Activated CD4-positive, CD25-positive, alpha-beta regulatory T cell treated with anti-CD3 and anti-CD28 coated beads, Interleukin-2, amount 50 U/mL, for 72 hours (primary cell): ENCODE data around the gene NOTCH1.
A peak's percentile ranks its signal among the peaks of the same experiment; 100 is the strongest.
"Not testable (repeated sequence)": the region's sequence is repeated elsewhere in the genome, so short reads cannot be mapped to it uniquely, and the experiment has no call there.

ENCODE experiments used
- DNase-seq: peaks from one replicate; pipeline ENCODE4 v3.0.0; 2021

NOTCH1 gene

GRCh38 chr9:136563646-136564325 lies 17.9 kb upstream of the NOTCH1 start:
- no peak for DNase-seq

GRCh38 chr9:136562746-136563495 lies 17.1 kb upstream of the NOTCH1 start:
- no peak for DNase-seq

GRCh38 chr9:136561779-136562178 lies 15.9 kb upstream of the NOTCH1 start:
- DNase-seq: no peak

DNA sequence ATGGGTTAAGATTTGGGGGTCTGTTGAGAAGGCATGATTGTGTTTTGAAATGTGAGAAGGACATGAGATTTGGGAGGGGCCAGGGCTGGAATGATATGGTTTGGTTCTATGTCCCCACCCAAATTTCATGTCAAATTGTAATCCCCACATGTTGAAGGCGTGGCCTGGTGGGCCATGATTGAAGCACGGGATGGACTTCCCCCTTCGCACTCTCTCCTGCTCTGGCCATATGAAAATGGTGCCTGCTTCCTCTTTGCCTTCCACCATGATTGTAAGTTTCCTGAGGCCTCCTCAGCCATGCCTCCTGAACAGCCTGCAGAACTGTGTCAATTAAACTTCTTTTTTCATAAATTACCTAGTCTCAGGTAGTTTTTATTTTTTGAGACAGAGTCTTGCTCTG lies 14.7 kb upstream of the NOTCH1 start:
- DNase-seq: no peak

- not testable (repeated sequence) for DNase-seq
Observed at GRCh38 chr9:136559371-136559770, 13.5 kb upstream of the NOTCH1 start.

GRCh38 chr9:136558846-136559245 lies 13.0 kb upstream of the NOTCH1 start:
- not testable (repeated sequence) for DNase-seq

DNA sequence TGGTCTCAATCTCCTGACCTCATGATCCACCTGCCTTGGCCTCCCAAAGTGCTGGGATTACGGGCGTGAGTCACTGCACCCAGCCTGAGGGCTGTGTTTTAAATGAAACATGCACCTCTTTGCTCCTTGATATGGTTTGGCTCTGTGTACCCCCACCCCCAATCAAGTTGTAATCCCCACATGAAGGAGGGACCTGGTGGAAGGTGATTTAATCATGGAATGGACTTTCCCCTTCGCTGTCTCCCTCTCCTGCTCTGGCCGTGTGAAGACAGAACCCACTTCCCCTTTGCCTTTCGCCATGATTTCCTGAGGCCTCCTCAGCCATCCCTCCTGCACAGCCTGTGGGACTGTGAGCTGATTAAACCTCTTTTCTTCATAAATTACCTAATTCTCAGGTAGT lies 12.5 kb upstream of the NOTCH1 start:
- no peak for DNase-seq

DNA sequence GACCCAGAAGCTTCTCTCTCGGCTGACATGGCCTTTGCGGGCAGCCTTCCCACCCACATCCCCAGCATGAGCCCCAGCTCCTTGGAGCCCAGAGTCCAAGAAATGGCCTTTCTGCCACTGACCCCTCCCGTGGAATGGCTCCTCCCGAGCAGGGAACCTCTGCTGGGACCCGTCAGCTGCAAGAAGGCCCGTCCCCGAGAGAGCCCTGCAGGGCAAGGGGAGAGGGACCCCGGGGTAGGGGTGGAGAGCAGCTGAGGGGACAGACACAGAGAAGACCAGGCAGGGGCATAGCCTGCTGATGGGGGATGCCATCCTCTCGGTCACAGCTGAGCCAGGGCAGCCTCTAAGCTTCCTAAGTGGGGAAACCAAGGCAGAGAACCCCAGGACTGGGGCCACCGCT lies 11.2 kb upstream of the NOTCH1 start:
- no peak for DNase-seq

DNA sequence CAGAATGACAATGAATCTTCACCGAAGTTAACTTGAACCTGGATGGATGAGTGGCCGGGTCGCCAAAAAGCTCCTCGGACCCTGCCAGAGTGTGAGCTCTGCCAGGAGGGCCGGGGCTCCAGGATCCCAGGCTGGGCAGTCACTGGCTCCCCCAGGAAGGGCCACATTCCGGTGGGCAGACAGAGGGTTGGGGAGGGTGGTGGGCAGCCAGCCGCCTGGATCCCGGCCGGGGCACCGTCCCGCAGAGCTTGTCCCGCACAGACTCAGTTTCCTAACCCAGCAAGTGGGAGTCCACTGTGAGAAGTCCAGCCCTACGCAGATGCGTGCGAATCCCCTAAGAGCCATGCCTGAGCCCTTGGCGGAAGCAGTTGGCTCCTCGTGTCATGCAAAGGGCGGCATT lies 10.3 kb upstream of the NOTCH1 start:
- DNase-seq: no peak

- no peak for DNase-seq
Observed at GRCh38 chr9:136554870-136555269, 9.0 kb upstream of the NOTCH1 start.

GRCh38 chr9:136553581-136553980 lies 7.7 kb upstream of the NOTCH1 start:
- DNase-seq: no peak

DNA sequence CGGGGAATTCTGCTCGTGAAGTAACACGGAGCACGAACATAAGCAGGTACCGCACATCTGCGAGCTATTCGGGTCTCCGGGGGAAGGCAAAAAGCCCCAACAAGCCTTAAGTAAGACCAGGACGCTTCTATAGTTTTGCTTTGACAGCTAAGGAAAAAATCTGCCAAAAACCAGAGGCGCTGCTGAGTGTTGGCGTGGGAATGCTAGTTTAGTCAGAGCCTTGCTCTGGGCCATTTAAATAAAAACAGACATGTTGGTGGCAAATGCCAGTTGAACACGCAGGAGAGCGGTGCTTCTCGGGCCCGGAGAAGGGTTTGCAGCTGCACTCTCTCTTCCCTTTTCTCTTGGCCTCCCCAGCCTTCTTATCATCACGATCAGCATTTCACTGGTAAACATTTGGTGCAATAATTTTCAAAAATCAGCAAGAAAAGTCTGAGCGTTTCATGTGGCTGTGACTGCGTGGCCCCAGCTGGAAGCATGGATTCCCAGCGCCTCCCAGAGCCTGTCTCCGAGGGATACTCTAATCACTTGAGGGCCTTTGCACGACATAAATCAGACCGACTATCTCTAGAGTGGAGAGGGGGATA lies 6.4 kb upstream of the NOTCH1 start:
- no peak for DNase-seq

DNA sequence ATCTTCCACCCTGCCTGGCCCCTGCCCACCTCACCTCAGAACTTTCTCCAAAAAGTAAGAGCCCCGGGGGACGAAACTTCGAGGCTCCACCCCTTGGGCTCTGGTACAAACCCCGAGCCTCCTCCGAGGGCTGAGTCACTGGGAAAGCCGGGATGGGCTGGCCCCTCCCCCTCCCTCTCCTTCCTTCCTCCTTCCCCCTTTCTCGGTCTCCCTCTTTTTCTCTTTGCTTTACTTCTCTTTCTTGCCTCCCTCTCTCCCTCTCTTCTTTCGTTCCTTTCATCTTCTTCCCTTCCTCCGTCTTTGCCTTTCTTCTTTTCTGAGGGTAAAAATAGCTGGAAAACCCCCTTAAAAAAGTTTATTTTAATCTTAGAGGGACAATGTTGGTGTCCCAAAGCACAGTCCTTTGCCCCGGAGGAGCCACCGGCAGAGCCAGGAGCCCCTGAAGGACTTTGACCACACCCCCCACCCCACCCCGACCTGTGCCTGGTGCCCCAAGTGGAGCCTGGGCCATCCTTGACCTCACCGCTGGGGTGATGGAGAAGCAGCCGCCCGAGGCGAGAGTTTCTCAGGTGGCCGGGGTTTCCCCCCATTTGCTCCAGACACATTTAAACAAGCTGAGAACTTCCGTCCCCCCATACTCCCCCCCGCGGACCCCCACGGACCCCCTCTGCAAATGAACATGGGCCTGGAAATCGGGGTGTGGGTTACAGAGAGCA lies 5.7 kb upstream of the NOTCH1 start:
- DNase-seq: no peak

DNA sequence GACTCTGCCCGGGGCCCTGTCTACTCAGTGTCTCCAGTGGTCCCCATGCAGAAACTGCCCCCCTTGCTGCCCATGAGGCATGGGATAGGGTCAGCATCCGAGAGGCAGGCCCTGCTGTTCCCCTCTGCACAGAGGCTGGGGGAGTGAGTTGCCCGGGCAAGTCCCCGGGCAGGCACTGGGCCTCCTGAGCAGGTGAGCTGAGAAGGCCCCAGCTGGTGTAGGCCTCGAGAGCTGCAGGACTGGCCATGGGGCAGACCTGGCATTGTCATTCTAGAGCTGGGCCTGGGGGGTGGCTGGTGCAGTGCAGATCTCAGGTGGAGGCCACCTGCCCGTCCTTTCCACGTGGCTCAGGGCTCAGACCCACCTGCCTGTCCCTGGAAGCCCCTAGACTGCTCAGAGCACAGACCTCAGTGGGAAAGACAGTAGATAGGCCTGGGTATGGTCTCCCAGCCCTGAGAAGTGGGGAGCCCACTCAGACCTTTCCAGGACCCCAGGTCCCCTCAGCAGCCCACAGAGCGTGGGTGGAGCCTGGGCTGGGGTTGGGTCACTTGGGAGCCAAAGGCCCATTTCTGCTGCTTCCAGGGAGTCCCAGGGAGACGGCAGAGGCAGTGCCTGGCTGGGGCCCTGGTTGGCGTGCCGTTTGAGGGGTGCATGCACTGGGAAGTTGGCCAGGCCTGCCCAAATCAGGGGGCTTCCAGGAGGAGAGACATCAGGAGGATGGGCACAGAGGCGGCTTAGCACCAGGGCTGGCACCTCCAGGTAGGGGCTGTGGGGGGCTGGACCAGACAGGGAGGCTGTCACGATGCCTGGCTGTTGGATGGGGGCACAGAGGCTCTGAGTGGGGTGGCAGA lies 4.8 kb upstream of the NOTCH1 start:
- DNase-seq: no peak

DNA sequence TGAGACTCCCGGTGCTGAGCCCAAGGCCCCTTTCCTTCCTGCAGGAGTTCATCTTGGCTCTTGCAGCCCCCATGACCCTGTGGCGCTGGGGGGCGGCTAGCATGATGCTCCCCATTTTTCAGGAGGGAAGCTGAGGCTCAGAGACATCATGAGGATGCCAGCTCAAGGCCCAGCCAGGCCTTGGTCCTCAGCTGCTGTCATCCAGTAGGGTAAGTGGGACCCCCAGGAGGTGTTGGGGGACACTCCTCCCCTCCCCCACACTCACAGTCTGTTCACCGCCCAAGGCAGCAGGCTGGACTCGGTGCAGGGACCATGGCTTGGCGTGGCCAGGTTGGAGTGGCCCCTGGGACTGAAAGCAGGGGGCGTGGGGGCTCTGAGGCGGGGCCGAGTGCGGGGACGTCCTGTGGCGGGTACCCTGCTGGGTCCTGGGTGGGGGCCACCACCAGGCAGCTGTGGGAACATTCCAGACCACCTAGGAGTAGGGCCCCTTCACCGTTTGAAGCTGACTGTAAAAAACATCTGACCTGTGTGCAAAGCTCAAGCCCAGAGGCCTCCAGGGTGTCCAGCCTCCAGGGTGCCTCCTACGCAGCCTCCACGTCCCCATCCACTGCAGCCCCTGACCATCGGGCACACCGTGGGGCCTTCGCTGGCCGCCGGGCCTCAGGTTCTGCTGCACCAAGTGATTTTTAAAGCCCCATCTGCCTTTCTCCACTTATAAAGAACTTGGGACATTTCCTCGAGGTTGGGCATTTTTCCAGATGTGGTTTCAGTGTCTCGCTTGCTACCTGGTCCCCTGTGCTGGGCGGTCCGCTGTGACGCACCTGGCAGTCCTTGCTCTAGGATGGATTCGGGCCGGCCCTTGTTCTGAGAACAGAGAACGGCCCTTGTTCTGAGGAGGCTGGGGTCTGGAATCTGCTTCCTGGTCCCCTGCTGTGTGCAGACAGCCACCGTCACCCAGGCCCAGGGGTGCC lies 3.4 kb upstream of the NOTCH1 start:
- DNase-seq: no peak

DNA sequence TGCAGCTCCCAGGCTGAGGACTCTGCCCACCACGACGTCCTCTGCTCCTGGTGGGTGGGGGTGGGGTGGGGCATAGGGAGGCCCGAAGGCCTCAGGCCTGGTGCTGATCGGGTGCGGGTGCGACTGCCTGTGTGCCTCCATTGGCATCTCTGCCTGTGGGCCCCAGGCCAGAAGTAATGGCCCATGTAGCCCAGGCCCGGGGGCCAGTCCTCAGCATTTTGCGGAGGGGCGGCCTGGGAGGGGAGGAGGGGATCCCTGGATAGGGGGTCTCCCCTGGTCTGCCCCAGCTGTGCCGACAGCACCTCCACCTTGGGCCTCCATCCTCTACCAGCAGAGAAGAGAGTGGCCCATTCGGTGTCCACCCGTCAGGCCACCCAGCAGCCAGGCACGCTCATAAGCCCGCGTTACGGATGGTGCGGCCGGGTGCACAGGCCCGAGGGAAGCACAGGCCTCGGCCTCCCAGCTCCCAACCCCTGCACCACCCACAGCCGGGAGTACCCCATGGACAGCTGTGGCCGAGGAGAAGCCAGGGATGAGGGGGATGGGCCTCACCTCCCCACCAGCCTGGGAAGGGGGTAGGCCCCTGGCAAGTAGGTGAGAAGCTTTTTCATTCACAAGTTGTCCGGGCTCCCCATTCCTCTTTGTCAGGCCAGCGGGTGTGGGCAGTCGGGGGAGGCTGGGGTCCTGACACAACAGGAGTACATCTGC lies 1.8 kb upstream of the NOTCH1 start:
- no peak for DNase-seq

GRCh38 chr9:136546697-136547501 lies 1.1 kb upstream of the NOTCH1 start:
- DNase-seq: peak; percentile 58

DNA sequence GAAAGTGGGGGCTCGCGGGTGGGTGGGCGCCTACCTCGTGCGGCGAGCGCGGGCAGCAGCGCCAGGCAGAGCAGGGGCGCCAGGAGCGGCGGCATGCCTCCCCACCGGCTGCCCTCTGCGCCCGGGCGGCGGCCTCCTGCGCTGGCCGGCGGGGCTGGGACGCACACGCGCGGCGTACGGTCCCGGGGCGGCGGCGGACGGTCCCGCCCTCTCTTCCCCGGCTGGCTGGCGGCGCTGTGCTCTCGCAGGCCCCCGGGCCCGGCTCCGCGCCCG lies 220 bp downstream of the NOTCH1 start:
- no peak for DNase-seq

DNA sequence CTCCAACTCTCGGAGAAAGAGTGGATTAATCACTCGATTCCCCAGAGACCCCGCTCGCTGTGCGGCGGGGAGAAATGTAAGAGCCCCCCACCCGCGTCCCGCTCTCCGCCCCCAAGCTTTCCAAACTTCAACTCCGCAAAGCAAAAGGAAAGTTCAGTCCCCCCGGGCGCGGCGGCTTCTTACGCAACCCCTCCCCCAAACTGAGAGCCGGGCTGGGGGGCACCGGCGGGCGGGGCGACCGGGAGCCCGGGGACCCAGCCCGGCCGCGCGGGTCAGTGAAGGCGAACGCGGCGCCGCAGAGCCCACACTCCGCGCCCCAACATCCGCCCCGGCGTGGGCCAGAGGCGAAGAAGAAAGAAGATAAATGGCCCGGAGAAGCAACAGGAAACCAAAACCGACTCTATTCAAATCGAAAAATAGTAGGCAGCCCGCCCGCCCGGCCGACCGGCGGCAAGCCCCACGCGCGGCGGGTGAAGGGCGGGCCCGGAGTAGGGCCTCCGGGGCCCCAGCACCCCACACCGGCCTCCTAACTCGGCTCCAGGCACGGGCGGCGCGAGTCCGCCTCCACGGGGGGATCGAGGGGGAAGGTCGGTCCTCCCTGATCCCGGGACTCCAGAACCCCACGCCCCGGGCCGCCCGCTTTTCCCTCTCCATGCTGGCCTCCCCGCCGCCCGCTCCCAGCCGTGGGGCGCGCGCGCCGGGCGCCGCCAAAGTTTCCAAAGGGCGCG lies 720 bp downstream of the NOTCH1 start:
- peak; percentile 70 for DNase-seq
